Nephron (organoid): ENCODE results near the gene CLEC1B.

Experiments
- H3K27ac Mint-ChIP-seq, 3 experiments: 2 replicates each; pipeline ENCODE4 v1.8.0; 2020; ENCODE audit warnings: mixed read lengths in 3 of 3, mild to moderate bottlenecking in 2 of 3, moderate library complexity in 1 of 3
- H3K27me3 Mint-ChIP-seq: 2 replicates; pipeline ENCODE4 v1.8.0; 2021; ENCODE audit warnings: low read depth, mild to moderate bottlenecking, moderate library complexity, mixed read lengths
- H3K36me3 Mint-ChIP-seq: 2 replicates; pipeline ENCODE4 v1.8.0; 2020; ENCODE audit warnings: low read depth, mixed read lengths
- H3K4me1 Mint-ChIP-seq: 2 replicates; pipeline ENCODE4 v1.8.0; 2020; ENCODE audit warnings: mixed read lengths
- H3K4me3 Mint-ChIP-seq, 3 experiments: 2 replicates each; pipeline ENCODE4 v1.8.0; 2020; ENCODE audit warnings: mild to moderate bottlenecking in 3 of 3, mixed read lengths in 3 of 3, moderate library complexity in 2 of 3
- H3K9me3 Mint-ChIP-seq: 2 replicates; pipeline ENCODE4 v1.8.0; 2020; ENCODE audit warnings: mixed read lengths
- CTCF ChIP-seq, 3 experiments: fragments of 200-600 bp; sonication (generic); IDR thresholded peaks; one replicate each; pipeline ENCODE4 v1.5.0; 2021; ENCODE audit warnings: antibody characterized with exemption in 3 of 3; ENCODE audit not compliant: unreplicated experiment in 3 of 3

CLEC1B gene

GRCh38 chr12:9999016-9999415 is at the start of gene CLEC1B:
CLEC1B (minus strand) TSS chr12:9999121; CDS start chr12:9999100, 21 bp downstream.
- no peaks in the 10 kb centered on the region for H3K4me1 Mint-ChIP-seq
- no peaks in the 10 kb centered on the region for H3K36me3 Mint-ChIP-seq
- no peaks in the 10 kb centered on the region for H3K9me3 Mint-ChIP-seq
- H3K4me3 Mint-ChIP-seq = no peak within 1 kb of the TSS
- H3K27me3 Mint-ChIP-seq = no peaks in the 10 kb centered on the region
- no peak within 1 kb of the TSS for H3K27ac Mint-ChIP-seq
- TF ChIP-seq CTCF (IDR thresholded peaks at IDR 0.05; ENCODE audit: unreplicated experiment in 3 of 3) = no peak

- Mint-ChIP-seq H3K27ac (no peak overlapping the region), H3K36me3 (no peaks in the 10 kb centered on the region), H3K27me3 (no peaks in the 10 kb centered on the region), H3K4me3 (no peak overlapping the region), H3K4me1 (no peaks in the 10 kb centered on the region), H3K9me3 (no peaks in the 10 kb centered on the region)
- no peak for TF ChIP-seq CTCF (IDR thresholded peaks at IDR 0.05; ENCODE audit: unreplicated experiment in 3 of 3)
These were observed 49.6 kb upstream of the CLEC1B start for GRCh38 chr12:10048526-10048925.

GRCh38 chr12:10042167-10042566 is 43.2 kb upstream of the CLEC1B start:
- Mint-ChIP-seq H3K4me3 (no peak overlapping the region), H3K4me1 (no peaks in the 10 kb centered on the region), H3K36me3 (no peaks in the 10 kb centered on the region), H3K27ac (no peak overlapping the region), H3K27me3 (no peaks in the 10 kb centered on the region), H3K9me3 (no peaks in the 10 kb centered on the region)
- TF ChIP-seq CTCF (IDR thresholded peaks at IDR 0.05; ENCODE audit: unreplicated experiment in 3 of 3) = no peak

- peak; percentile 53 to 70 (median 60) for TF ChIP-seq CTCF (IDR thresholded peaks at IDR 0.05; ENCODE audit: unreplicated experiment in 3 of 3)
- no peak overlapping the region for H3K4me3 Mint-ChIP-seq
- no peak overlapping the region for H3K27ac Mint-ChIP-seq
- no peaks in the 10 kb centered on the region for H3K27me3 Mint-ChIP-seq
- H3K4me1 Mint-ChIP-seq = no peaks in the 10 kb centered on the region
- no peaks in the 10 kb centered on the region for H3K9me3 Mint-ChIP-seq
- H3K36me3 Mint-ChIP-seq = no peaks in the 10 kb centered on the region
These were observed 35.0 kb upstream of the CLEC1B start for GRCh38 chr12:10033783-10034545.

- Mint-ChIP-seq H3K27me3 (no peaks in the 10 kb centered on the region), H3K4me1 (no peaks in the 10 kb centered on the region), H3K27ac (peak overlapping the region in 1 of 3 experiments; percentile 7), H3K4me3 (no peak overlapping the region), H3K9me3 (no peaks in the 10 kb centered on the region), H3K36me3 (no peaks in the 10 kb centered on the region)
- TF ChIP-seq CTCF (IDR thresholded peaks at IDR 0.05; ENCODE audit: unreplicated experiment in 3 of 3) = no peak
These were observed 32.9 kb upstream of the CLEC1B start for GRCh38 chr12:10031771-10032175.

- Mint-ChIP-seq H3K27me3 (no peaks in the 10 kb centered on the region), H3K4me3 (no peak overlapping the region), H3K9me3 (no peaks in the 10 kb centered on the region), H3K36me3 (no peaks in the 10 kb centered on the region), H3K27ac (no peak overlapping the region), H3K4me1 (no peaks in the 10 kb centered on the region)
- TF ChIP-seq CTCF (IDR thresholded peaks at IDR 0.05; ENCODE audit: unreplicated experiment in 3 of 3) = no peak
These were observed 32.4 kb upstream of the CLEC1B start for GRCh38 chr12:10031321-10031720.
